ENCODE data around the gene B4GALT6.

B4GALT6 gene

GRCh38 chr18:31592506-31593157 lies 91.7 kb downstream of the B4GALT6 start:
- no peak for FAIRE-seq

GRCh38 chr18:31591628-31592027 lies 92.8 kb downstream of the B4GALT6 start, which contains the start of gene TTR:
TTR (plus strand) TSS chr18:31591877; CDS start chr18:31591903, 26 bp downstream.
- FAIRE-seq = no peak

GRCh38 chr18:31591113-31591512 lies 93.3 kb downstream of the B4GALT6 start:
- FAIRE-seq = no peak

- FAIRE-seq = no peak
Measured at GRCh38 chr18:31590570-31590969, 93.8 kb downstream of the B4GALT6 start.

GRCh38 chr18:31587529-31587928 lies 96.9 kb downstream of the B4GALT6 start:
- FAIRE-seq = no peak

GRCh38 chr18:31586616-31587015 lies 97.8 kb downstream of the B4GALT6 start:
- no peak for FAIRE-seq

- FAIRE-seq = no peak
Measured at GRCh38 chr18:31585991-31586390, 98.4 kb downstream of the B4GALT6 start.

- no peak for FAIRE-seq
Measured at GRCh38 chr18:31583185-31583854, 101.1 kb downstream of the B4GALT6 start.

GRCh38 chr18:31581498-31582197 lies 102.7 kb downstream of the B4GALT6 start:
- FAIRE-seq = no peak

- FAIRE-seq = no peak
Measured at GRCh38 chr18:31579375-31579774, 105.0 kb downstream of the B4GALT6 start.

GRCh38 chr18:31578126-31578525 lies 106.3 kb downstream of the B4GALT6 start:
- FAIRE-seq = no peak

- FAIRE-seq = no peak
Measured at GRCh38 chr18:31577195-31577594, 107.2 kb downstream of the B4GALT6 start.

- FAIRE-seq = no peak
Measured at GRCh38 chr18:31576670-31577069, 107.7 kb downstream of the B4GALT6 start.

GRCh38 chr18:31575515-31576257 lies 108.7 kb downstream of the B4GALT6 start:
- FAIRE-seq = no peak

- FAIRE-seq = no peak
Measured at GRCh38 chr18:31574359-31574758, 110.0 kb downstream of the B4GALT6 start.
